ENCODE measurements around the gene AKAP6. TPM values are rescaled to one million over a fixed set of nuclear protein-coding genes. Genes with fewer than 3 reads are reported as not detected.

AKAP6 gene
- total and polyA plus RNA-seq, 2 experiments from 2014 or later, result 9.2 to 21.8 TPM

DNA sequence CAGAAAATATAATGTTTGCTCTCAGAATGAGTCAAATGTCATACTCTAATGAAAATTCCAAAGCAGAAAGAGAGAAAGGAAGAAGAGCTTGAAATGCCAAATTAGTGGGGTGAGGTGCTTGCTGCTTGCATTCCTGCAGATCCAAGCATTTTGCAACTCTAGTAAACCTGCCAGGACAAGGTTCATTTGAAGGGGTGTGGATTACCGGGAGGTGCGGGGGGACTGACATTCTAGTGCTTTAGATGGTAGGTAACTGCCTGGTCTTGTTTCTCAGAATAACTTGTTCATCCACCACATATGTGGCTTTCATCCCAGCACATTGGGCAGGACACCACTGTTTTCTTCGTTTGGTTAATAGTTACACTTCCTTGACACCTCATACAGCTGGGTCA, 144.4 kb downstream of the AKAP6 start:
- no peaks in the 10 kb centered on the region for H3K27me3 ChIP-seq
- TF ChIP-seq, protein P1, sequence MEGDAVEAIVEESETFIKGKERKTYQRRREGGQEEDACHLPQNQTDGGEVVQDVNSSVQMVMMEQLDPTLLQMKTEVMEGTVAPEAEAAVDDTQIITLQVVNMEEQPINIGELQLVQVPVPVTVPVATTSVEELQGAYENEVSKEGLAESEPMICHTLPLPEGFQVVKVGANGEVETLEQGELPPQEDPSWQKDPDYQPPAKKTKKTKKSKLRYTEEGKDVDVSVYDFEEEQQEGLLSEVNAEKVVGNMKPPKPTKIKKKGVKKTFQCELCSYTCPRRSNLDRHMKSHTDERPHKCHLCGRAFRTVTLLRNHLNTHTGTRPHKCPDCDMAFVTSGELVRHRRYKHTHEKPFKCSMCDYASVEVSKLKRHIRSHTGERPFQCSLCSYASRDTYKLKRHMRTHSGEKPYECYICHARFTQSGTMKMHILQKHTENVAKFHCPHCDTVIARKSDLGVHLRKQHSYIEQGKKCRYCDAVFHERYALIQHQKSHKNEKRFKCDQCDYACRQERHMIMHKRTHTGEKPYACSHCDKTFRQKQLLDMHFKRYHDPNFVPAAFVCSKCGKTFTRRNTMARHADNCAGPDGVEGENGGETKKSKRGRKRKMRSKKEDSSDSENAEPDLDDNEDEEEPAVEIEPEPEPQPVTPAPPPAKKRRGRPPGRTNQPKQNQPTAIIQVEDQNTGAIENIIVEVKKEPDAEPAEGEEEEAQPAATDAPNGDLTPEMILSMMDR (IDR thresholded peaks at IDR 0.05; ENCODE audit: low read depth, low read length), result no peak
- H3K27ac ChIP-seq, result no peak overlapping the region
- no peaks in the 10 kb centered on the region for H3K36me3 ChIP-seq
- no peaks in the 10 kb centered on the region for H3K9me3 ChIP-seq (ENCODE audit: low read depth)
- no peak overlapping the region for H3K4me3 ChIP-seq
- DNase-seq (ENCODE audit: low read depth in 1 of 2, low spot score in 1 of 2), result peak in 1 of 2 donors; percentile 71
- H3K4me1 ChIP-seq (ENCODE audit: low read depth), result no peaks in the 10 kb centered on the region

DNA sequence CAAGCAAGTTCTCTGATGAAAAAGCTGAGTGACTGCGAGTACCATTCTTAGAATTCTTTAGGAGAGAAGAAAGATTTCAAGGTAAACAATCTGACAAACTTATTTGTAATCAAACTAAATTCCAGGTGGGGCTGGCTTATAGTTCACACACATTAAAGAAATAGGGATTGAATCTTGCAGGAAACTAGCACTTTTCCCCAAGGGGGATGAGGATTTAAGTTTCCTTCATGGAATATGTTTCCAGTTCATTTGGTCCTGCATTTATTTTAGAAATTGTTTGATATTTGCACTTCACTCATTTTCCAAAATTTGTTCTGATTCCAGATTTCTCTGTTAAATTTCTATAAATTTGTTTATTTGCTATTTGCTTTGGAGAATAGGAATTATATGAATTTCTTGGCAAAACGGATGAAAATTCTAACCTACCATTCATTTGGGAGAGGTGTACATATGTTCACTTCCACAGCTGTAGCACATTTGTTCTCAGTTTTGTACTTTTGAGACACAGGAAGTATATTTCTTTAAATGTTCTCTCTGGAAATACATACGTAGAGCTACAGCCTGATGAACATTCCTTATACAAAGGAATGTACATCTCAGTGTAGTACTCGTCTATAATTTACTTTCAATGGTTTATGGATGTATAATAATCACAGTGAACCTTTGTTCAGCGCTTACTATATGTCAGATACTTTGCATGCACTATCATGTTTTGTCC, 145.5 kb downstream of the AKAP6 start:
- H3K4me3 ChIP-seq, result no peak overlapping the region
- H3K9me3 ChIP-seq (ENCODE audit: low read depth), result no peaks in the 10 kb centered on the region
- no peaks in the 10 kb centered on the region for H3K4me1 ChIP-seq (ENCODE audit: low read depth)
- no peak overlapping the region for H3K27ac ChIP-seq
- no peaks in the 10 kb centered on the region for H3K27me3 ChIP-seq
- no peak for DNase-seq (ENCODE audit: low read depth in 1 of 2, low spot score in 1 of 2)
- TF ChIP-seq, protein P1 (IDR thresholded peaks at IDR 0.05; ENCODE audit: low read depth, low read length), result no peak
- no peaks in the 10 kb centered on the region for H3K36me3 ChIP-seq

DNA sequence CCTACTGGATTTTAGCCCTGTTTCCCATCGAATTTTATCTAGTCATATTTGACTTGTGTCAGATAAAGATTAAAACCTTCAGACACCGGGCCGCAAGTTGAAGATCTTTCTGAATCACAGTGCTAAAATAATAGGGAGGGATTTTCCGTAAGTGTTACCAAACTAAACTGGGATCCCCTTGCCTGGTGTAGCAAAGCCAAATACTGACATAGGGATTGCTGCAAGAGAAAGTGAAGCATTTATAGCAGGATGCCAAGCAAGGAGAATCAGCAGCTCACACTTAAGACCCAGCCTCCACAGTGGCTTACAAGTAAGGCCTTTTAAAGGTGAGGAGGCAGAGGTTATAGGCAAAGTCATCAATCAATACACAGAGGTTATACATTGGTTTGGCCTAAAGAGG, 147.4 kb downstream of the AKAP6 start:
- H3K9me3 ChIP-seq (ENCODE audit: low read depth), result no peaks in the 10 kb centered on the region
- DNase-seq (ENCODE audit: low read depth in 1 of 2, low spot score in 1 of 2), result no peak
- TF ChIP-seq, protein P1 (IDR thresholded peaks at IDR 0.05; ENCODE audit: low read depth, low read length), result no peak

DNA sequence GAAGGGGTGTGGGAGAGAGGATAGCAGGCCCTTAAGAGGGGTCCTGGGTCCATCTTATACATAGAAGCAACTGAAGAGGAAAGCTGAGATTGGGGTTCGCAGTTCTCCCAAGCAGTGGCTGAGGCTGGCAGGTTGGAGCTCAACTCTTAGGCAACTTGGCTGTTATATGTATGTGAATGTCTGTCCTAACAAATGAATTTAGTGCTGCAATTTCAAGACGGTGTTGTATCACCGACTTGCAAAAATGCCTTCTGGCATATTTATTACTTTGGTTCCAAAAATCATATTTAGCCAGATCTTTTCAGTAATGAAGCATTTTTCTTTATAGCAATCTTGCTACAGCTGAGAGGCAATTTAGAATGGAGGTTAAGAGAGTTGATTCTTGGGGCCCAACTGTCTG, 148.3 kb downstream of the AKAP6 start:
- no peak for DNase-seq (ENCODE audit: low read depth in 1 of 2, low spot score in 1 of 2)
- no peaks in the 10 kb centered on the region for H3K9me3 ChIP-seq (ENCODE audit: low read depth)
- H3K4me3 ChIP-seq, result no peak overlapping the region
- H3K4me1 ChIP-seq (ENCODE audit: low read depth), result peaks cover 3% of the 10 kb centered on the region
- H3K36me3 ChIP-seq, result no peaks in the 10 kb centered on the region
- H3K27ac ChIP-seq, result no peak overlapping the region
- TF ChIP-seq, protein P1 (IDR thresholded peaks at IDR 0.05; ENCODE audit: low read depth, low read length), result no peak
- H3K27me3 ChIP-seq, result no peaks in the 10 kb centered on the region

More for the DNA sequence above, 147.4 kb downstream of the AKAP6 start:
- Histone ChIP-seq H3K27me3 (no peaks in the 10 kb centered on the region), H3K4me3 (no peak overlapping the region), H3K36me3 (no peaks in the 10 kb centered on the region), H3K27ac (no peak overlapping the region), H3K4me1 (ENCODE audit: low read depth) (no peaks in the 10 kb centered on the region)

DNA sequence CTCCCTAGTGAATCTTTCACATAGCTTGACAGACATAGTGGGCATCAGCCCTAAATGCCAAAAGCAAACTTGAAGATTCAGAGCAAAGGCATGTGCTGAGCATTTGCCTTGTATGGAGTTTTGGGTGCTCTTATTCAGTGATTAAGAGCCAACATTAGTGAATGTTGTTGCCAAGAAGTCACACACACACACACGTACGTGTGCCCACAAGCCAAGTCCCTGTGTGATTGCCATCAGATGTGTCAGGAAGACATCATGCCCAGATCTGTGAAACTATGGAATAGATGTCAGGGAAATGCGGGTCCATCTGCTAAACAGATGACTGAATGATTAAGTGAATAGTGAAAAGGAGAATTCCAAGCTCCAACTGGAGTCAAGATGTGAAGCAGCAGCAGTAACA, 149.0 kb downstream of the AKAP6 start:
- Histone ChIP-seq H3K36me3 (no peaks in the 10 kb centered on the region), H3K27me3 (no peaks in the 10 kb centered on the region), H3K9me3 (ENCODE audit: low read depth) (no peaks in the 10 kb centered on the region), H3K4me3 (no peak overlapping the region), H3K27ac (no peak overlapping the region), H3K4me1 (ENCODE audit: low read depth) (peaks cover 3% of the 10 kb centered on the region)
- TF ChIP-seq, protein P1 (IDR thresholded peaks at IDR 0.05; ENCODE audit: low read depth, low read length), result no peak
- DNase-seq (ENCODE audit: low read depth in 1 of 2, low spot score in 1 of 2), result no peak
